Measurements from ENCODE around the gene CNOT6.

Gene CNOT6

DNA sequence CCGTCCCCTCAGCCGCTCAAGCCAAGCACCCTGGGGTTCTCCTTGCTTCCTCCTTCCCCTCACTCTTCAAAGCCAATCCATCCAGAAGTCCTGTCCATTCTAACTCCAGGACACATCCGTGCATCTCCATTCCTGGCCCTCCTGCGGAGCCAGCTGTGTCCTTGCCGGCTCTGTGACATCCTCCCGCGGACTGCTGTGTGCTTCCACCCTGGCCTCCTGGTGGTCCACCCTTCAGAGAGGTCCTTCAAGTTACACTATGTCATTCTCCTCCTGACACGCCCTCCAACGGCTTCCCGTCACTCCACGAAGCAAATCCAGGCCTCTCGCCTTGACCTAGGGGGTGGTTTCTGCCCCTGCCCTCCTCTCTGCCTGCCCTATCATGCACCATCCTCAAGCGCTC lies 110.1 kb downstream of the CNOT6 start:
- no peak overlapping the region for H3K4me3 ChIP-seq (ENCODE audit: low read depth, low read length)
- no peak for DNase-seq (ENCODE audit: low read depth)
- TF ChIP-seq, protein P1, sequence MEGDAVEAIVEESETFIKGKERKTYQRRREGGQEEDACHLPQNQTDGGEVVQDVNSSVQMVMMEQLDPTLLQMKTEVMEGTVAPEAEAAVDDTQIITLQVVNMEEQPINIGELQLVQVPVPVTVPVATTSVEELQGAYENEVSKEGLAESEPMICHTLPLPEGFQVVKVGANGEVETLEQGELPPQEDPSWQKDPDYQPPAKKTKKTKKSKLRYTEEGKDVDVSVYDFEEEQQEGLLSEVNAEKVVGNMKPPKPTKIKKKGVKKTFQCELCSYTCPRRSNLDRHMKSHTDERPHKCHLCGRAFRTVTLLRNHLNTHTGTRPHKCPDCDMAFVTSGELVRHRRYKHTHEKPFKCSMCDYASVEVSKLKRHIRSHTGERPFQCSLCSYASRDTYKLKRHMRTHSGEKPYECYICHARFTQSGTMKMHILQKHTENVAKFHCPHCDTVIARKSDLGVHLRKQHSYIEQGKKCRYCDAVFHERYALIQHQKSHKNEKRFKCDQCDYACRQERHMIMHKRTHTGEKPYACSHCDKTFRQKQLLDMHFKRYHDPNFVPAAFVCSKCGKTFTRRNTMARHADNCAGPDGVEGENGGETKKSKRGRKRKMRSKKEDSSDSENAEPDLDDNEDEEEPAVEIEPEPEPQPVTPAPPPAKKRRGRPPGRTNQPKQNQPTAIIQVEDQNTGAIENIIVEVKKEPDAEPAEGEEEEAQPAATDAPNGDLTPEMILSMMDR (IDR thresholded peaks at IDR 0.05; ENCODE audit: insufficient read depth, low read depth, low read length, missing control alignments), result no peak

DNA sequence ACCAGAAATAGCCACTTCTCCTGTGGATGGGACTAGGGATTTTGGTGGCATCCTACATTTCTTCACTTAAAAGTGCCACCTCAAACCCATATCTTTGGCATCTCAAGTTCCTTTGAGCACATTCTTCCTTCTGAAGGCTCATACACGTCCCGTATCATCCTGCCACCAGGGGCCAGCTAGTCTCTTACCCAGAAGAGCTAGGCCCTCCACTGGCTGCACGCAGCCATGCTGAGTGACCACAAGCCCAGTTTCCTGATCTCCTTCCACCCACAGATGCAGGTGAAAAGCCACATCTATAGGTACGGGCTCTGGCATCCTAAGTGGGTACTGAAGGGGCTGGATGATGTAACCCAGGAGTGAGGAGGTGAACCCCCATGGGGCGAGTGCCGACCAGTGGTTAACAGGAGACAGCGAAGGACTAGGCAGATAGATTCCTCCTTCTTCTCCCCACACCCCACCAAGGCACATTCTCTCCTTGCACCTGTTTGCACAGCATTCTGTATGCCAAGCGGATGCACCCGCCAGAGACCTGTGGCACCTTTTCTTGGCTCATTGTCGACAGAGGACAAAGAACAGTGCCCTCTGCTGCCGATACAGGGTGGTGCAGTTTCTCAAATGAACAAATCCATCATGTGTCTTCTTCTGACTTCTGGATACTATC lies 111.5 kb downstream of the CNOT6 start:
- no peak overlapping the region for H3K4me3 ChIP-seq (ENCODE audit: low read depth, low read length)
- DNase-seq (ENCODE audit: low read depth), result peak; percentile 83

DNA sequence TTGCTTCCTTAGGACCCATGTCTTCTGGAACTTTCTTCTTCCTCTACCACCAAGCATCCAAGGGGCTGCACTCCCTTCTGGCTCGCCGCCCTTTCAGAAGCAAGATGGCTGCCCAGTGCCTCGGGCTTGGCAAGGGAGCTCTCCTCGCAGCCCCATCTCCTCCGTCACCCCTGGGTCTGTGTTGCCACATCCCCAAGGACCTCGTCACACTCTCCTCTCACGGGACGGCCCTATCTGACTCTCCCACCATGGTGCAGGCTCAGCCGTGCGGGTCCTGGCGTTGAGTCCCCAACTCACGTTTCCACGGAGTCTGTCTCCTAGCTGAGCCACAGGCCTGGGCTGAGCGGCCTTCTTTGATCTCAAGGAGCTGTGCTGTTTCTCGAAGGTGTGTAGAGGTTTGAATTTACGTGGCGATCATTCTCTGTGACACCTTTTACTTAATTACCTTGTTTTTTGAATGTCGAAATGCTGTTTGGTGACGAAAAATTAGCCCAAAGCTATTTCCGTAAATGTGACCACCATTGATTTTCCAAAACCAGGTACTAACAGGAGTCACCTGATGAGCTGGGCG lies 112.1 kb downstream of the CNOT6 start:
- H3K4me3 ChIP-seq (ENCODE audit: low read depth, low read length), result no peak overlapping the region
- TF ChIP-seq, protein P1 (IDR thresholded peaks at IDR 0.05; ENCODE audit: insufficient read depth, low read depth, low read length, missing control alignments), result no peak
- no peak for DNase-seq (ENCODE audit: low read depth)

More for the DNA sequence above, 111.5 kb downstream of the CNOT6 start:
- TF ChIP-seq, protein P1 (IDR thresholded peaks at IDR 0.05; ENCODE audit: insufficient read depth, low read depth, low read length, missing control alignments), result peak; percentile 84

DNA sequence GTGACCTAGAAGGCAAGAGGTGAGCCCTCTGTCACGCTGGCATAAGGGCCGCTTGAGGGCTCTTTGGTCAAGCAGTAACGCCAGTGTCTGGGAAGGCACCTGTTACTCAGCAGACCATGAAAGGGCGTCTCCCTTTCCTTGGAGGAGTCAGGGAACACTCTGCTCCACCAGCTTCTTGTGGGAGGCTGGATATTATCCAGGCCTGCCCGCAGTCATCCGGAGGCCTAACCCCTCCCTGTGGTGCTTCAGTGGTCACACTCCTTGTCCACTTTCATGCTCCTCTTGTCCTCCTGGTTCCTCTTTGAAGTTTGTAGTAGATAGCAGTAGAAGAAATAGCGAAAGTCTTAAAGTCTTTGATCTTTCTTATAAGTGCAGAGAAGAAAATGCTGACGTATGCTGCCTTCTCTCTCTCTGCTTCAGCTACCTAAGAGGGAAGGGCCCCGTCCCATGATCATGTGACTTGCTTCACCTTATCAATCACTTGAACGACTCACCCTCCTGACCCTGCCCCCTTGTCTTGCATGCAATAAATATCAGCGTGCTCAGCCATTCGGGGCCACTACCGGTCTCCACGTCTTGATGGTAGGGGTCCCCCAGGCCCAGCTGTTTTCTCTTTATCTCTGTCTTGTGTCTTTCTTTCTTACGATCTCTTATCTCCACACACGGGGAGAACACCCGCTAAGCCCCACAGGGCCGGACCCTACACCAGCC lies 113.8 kb downstream of the CNOT6 start:
- TF ChIP-seq, protein P1 (IDR thresholded peaks at IDR 0.05; ENCODE audit: insufficient read depth, low read depth, low read length, missing control alignments), result no peak
- no peak for DNase-seq (ENCODE audit: low read depth)
- no peak overlapping the region for H3K4me3 ChIP-seq (ENCODE audit: low read depth, low read length)

DNA sequence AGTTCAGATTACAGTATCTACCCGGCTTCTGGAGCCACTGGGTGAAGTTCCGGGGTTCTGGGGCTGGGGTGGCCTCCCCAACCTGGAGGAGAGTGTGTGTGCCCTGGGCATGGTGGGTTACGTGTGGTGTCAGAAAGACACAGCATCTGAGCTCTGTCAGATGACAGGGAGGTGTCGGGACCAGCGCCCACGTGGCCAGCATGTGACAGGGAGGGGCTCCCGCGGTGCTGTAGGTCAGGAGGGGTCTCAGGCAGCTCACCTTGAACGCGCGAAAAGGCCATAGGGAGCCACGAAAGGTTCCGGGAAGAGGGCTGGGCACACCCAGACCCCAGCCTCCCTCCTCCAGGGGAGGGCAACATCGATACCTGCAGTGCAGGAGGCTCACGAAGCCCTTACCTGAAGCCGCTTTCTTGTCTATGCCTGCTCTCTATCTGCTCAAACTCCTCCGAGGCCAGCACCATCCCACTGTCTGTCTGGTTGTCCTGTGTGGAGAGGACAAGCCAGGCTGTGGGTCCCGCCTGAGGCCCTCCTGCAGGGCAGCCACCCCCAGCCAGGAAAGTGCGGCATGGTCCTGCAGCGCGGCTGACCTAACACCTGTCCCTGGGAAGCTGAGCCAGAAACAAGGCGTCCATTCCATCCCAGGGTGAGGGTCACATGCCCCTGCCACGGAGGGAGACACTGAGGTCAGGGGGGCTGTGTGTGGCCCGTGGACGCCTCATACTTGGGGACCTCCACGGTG lies 114.6 kb downstream of the CNOT6 start:
- TF ChIP-seq, protein P1 (IDR thresholded peaks at IDR 0.05; ENCODE audit: insufficient read depth, low read depth, low read length, missing control alignments), result no peak
- no peak for DNase-seq (ENCODE audit: low read depth)
- no peak overlapping the region for H3K4me3 ChIP-seq (ENCODE audit: low read depth, low read length)

DNA sequence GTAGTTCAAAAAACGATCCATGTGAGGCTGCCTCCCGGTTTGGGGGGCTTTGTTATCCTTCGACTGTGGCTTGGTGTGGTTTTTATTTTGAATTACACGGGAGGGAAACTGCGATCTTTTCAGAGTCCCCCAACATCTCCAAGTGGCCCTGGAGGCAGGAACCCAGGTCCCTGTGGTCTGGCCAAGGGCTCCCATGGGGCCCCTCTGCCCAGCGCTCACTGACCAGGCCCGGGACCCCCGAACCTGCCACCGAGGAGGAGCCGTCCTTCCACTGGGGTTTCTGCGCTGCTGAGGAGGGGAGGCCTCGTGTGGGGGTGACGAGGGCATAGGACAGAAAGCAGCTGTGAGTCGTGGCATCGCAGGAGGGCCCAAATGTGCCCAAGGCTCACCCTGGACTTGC lies 115.2 kb downstream of the CNOT6 start:
- TF ChIP-seq, protein P1 (IDR thresholded peaks at IDR 0.05; ENCODE audit: insufficient read depth, low read depth, low read length, missing control alignments), result no peak
- H3K4me3 ChIP-seq (ENCODE audit: low read depth, low read length), result no peak overlapping the region
- no peak for DNase-seq (ENCODE audit: low read depth)

All from GM12865 (cell line).